ENCODE results near the gene LAMC2.

DNA sequence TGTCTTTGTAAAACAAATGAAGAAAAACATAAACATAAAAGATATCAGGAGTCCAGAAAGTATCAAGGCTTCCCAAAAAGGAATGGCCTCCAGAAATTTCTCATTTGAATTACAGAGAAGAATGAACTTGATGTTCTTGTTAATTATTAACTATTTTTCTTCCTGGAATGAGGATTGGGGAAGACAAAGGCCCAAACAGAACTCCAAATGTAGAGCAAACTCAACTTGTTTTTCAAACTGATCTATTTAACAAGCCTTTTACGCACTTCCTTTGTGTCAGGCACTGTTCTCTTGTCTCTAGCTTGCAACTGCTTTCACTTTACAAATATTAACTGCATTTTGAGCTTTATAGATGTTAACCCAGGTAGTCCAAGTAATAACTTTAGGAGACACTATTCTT is 45.5 kb downstream of the LAMC2 start:
- no peak for TF ChIP-seq CTCF (IDR thresholded peaks at IDR 0.05)
- TF ChIP-seq EZH2 (IDR thresholded peaks at IDR 0.05), result no peak

Data from neural progenitor cell (in vitro differentiated cells).